ENCODE data around the gene CHDH. TPM values are rescaled to one million over a fixed set of nuclear protein-coding genes. Genes with fewer than 3 reads are reported as not detected.

CHDH gene
- total RNA-seq, 1 experiment from 2014 or later = 5.1 TPM

GRCh38 chr3:53768478-53769459 lies 77.5 kb downstream of the CHDH start:
- peaks cover 99% of the 10 kb centered on the region for H3K27me3 ChIP-seq (ENCODE audit: low read length)
- H3K4me3 ChIP-seq (ENCODE audit: low read length) = no peak overlapping the region
- H4K20me1 ChIP-seq (ENCODE audit: low read length) = no peaks in the 10 kb centered on the region
- DNase-seq = no peak
- no peaks in the 10 kb centered on the region for H3K9me2 ChIP-seq (replicated peaks; ENCODE audit: low read length)
- no peaks in the 10 kb centered on the region for H3K79me2 ChIP-seq (ENCODE audit: low read length)
- ChIA-PET CTCF (no interaction called here), POLR2A (ENCODE audit: unreplicated experiment) (no interaction called here)
- no peaks in the 10 kb centered on the region for H3K9me3 ChIP-seq (ENCODE audit: low read length)
- TF ChIP-seq CTCF (conservative IDR thresholded peaks at IDR 0.05; ENCODE audit: low read depth, low read length) (no peak), EZH2phosphoT487 (IDR thresholded peaks at IDR 0.05; ENCODE audit: borderline replicate concordance, low read length) (no peak), EZH2 (IDR thresholded peaks at IDR 0.05; ENCODE audit: low read length, unreplicated experiment) (no peak)
- intact Hi-C loops (cut with micrococcal nuclease) = no loop called here
- no peaks in the 10 kb centered on the region for H3F3A ChIP-seq (ENCODE audit: low read length, unreplicated experiment)
- no peak for ATAC-seq
- H2AFZ ChIP-seq (ENCODE audit: low read length) = no peak overlapping the region
- BruUV-seq (replicated peaks) = no TSS peak
- H3K36me3 ChIP-seq (ENCODE audit: low read depth, low read length) = no peaks in the 10 kb centered on the region
- H3K27ac ChIP-seq (ENCODE audit: low read length) = no peak overlapping the region
- no peaks in the 10 kb centered on the region for H3K4me1 ChIP-seq (ENCODE audit: insufficient read depth, low read length)
- no peak overlapping the region for H3K9ac ChIP-seq (ENCODE audit: low read length)
- no peak overlapping the region for H3K4me2 ChIP-seq (ENCODE audit: low read length)

GRCh38 chr3:53766706-53767105 lies 79.5 kb downstream of the CHDH start:
- no peaks in the 10 kb centered on the region for H3K4me1 ChIP-seq (ENCODE audit: insufficient read depth, low read length)
- no peaks in the 10 kb centered on the region for H3K36me3 ChIP-seq (ENCODE audit: low read depth, low read length)
- H3F3A ChIP-seq (ENCODE audit: low read length, unreplicated experiment) = no peaks in the 10 kb centered on the region
- TF ChIP-seq EZH2phosphoT487 (IDR thresholded peaks at IDR 0.05; ENCODE audit: borderline replicate concordance, low read length) (no peak), CTCF (conservative IDR thresholded peaks at IDR 0.05; ENCODE audit: low read depth, low read length) (no peak), EZH2 (IDR thresholded peaks at IDR 0.05; ENCODE audit: low read length, unreplicated experiment) (no peak)
- no peak overlapping the region for H3K4me3 ChIP-seq (ENCODE audit: low read length)
- ATAC-seq (no peak; the same call in 1 of the 2 replicates), DNase-seq (no peak)
- no peak overlapping the region for H2AFZ ChIP-seq (ENCODE audit: low read length)
- peaks cover 99% of the 10 kb centered on the region for H3K27me3 ChIP-seq (ENCODE audit: low read length)
- H3K9me3 ChIP-seq (ENCODE audit: low read length) = no peaks in the 10 kb centered on the region
- ChIA-PET CTCF (no interaction called here), POLR2A (ENCODE audit: unreplicated experiment) (no interaction called here)
- intact Hi-C loops (cut with micrococcal nuclease) = no loop called here
- H4K20me1 ChIP-seq (ENCODE audit: low read length) = no peaks in the 10 kb centered on the region
- no peak overlapping the region for H3K27ac ChIP-seq (ENCODE audit: low read length)
- H3K79me2 ChIP-seq (ENCODE audit: low read length) = no peaks in the 10 kb centered on the region
- no peak overlapping the region for H3K9ac ChIP-seq (ENCODE audit: low read length)
- no peaks in the 10 kb centered on the region for H3K9me2 ChIP-seq (replicated peaks; ENCODE audit: low read length)
- no peak overlapping the region for H3K4me2 ChIP-seq (ENCODE audit: low read length)
- no TSS peak for BruUV-seq (replicated peaks)

GRCh38 chr3:53765753-53766152 lies 80.5 kb downstream of the CHDH start:
- Histone ChIP-seq H3K4me2 (ENCODE audit: low read length) (no peak overlapping the region), H3K9me3 (ENCODE audit: low read length) (no peaks in the 10 kb centered on the region), H4K20me1 (ENCODE audit: low read length) (no peaks in the 10 kb centered on the region), H2AFZ (ENCODE audit: low read length) (no peak overlapping the region), H3K27ac (ENCODE audit: low read length) (no peak overlapping the region), H3K9me2 (replicated peaks; ENCODE audit: low read length) (no peaks in the 10 kb centered on the region), H3K9ac (ENCODE audit: low read length) (no peak overlapping the region), H3K4me1 (ENCODE audit: insufficient read depth, low read length) (no peaks in the 10 kb centered on the region), H3K27me3 (ENCODE audit: low read length) (peaks cover 99% of the 10 kb centered on the region), H3K36me3 (ENCODE audit: low read depth, low read length) (no peaks in the 10 kb centered on the region), H3F3A (ENCODE audit: low read length, unreplicated experiment) (no peaks in the 10 kb centered on the region), H3K79me2 (ENCODE audit: low read length) (no peaks in the 10 kb centered on the region), H3K4me3 (ENCODE audit: low read length) (no peak overlapping the region)
- BruUV-seq (replicated peaks) = no TSS peak
- no peak for ATAC-seq
- DNase-seq = no peak
- ChIA-PET CTCF (no interaction called here), POLR2A (ENCODE audit: unreplicated experiment) (no interaction called here)
- intact Hi-C loops (cut with micrococcal nuclease) = no loop called here
- no peak for TF ChIP-seq EZH2phosphoT487 (IDR thresholded peaks at IDR 0.05; ENCODE audit: borderline replicate concordance, low read length)
- no peak for TF ChIP-seq EZH2 (IDR thresholded peaks at IDR 0.05; ENCODE audit: low read length, unreplicated experiment)
- no peak for TF ChIP-seq CTCF (conservative IDR thresholded peaks at IDR 0.05; ENCODE audit: low read depth, low read length)

Measured in PC-3 (cell line).